ENCODE data around the gene DMRTC2. TPM values are rescaled to one million over a fixed set of nuclear protein-coding genes. Genes with fewer than 3 reads are reported as not detected.

DMRTC2 gene
- polyA plus RNA-seq, 1 donor from 2014 or later: not detected

DNA sequence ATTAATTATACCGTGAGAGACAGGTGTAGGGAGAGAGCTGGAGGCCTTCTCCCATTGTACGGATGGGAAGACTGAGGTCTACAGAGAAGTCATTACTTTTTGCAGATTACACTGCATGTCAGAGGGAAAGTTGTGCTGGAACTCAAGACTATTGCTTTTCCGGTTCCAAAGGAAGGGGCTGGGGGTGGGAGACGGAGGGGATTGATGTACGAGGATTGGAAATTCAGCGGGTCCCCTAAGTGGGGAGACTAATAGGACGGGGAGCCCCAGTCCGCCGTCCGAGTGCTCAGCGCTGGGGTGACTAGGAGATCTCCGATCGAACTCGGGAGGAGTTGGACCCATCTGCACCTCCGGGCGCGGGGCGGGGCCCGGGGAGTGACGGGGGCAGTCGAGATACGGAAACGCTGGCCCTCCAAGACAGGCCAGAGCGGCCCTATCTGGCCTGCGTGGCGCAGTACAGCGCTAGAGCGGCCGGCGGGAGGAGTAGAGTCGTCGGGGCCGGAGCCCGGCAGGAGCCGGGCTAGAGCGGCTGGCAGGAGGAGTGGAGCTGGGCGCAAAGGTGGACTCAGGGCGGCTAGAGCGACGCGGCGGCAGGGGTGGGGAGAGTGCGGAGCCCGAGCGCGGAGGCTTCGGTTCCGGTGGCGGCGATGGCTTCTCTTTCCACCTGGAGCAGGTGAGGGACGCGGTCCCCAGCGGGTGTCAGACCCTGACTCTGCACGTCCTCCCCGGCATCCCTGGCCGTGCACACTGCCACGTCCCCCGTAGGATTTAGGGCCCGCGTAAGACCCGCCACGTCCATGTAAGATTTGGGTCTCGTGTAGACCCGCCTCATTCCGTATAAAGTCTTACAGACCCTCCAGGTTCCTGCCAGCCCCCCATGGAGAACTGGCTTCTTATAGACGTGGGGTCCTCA, 39.2 kb downstream of the DMRTC2 start:
- peaks cover 26% of the 10 kb centered on the region for H3K27me3 ChIP-seq (ENCODE audit: insufficient read depth, low read depth, low read length)
- peak overlapping the region; percentile 90 for H2AFZ ChIP-seq (ENCODE audit: low read depth, low read length)
- H3K4me3 ChIP-seq (ENCODE audit: low read length): peak overlapping the region; percentile 93
- no peaks in the 10 kb centered on the region for H3K9me3 ChIP-seq (ENCODE audit: low read length)
- H3K36me3 ChIP-seq (ENCODE audit: insufficient read depth, low read length): no peaks in the 10 kb centered on the region
- H3F3A ChIP-seq (ENCODE audit: insufficient read depth, low read length, poor library complexity, severe bottlenecking): no peaks in the 10 kb centered on the region
- H3K27ac ChIP-seq (ENCODE audit: low read length): peak overlapping the region; percentile 20
- peak overlapping the region; percentile 59 for H3K4me2 ChIP-seq (ENCODE audit: low read length)
- TF ChIP-seq CTCF (IDR thresholded peaks at IDR 0.05; ENCODE audit: poor library complexity, severe bottlenecking) (peak; percentile 29), TAF1 (IDR thresholded peaks at IDR 0.05; ENCODE audit: low read depth) (peak; percentile 78), EP300 (conservative IDR thresholded peaks at IDR 0.05; ENCODE audit: poor library complexity, severe bottlenecking) (no peak), POLR2AphosphoS5 (IDR thresholded peaks at IDR 0.05) (peak; percentile 69), MXI1 (conservative IDR thresholded peaks at IDR 0.05; ENCODE audit: poor library complexity, severe bottlenecking) (peak; percentile 54), RAD21 (conservative IDR thresholded peaks at IDR 0.05) (peak; percentile 32), EZH2 (IDR thresholded peaks at IDR 0.05; ENCODE audit: borderline replicate concordance, insufficient read depth, low read length, poor library complexity, severe bottlenecking) (no peak), SMC3 (conservative IDR thresholded peaks at IDR 0.05; ENCODE audit: poor library complexity) (peak; percentile 35)
- TF ChIP-seq, protein P1, sequence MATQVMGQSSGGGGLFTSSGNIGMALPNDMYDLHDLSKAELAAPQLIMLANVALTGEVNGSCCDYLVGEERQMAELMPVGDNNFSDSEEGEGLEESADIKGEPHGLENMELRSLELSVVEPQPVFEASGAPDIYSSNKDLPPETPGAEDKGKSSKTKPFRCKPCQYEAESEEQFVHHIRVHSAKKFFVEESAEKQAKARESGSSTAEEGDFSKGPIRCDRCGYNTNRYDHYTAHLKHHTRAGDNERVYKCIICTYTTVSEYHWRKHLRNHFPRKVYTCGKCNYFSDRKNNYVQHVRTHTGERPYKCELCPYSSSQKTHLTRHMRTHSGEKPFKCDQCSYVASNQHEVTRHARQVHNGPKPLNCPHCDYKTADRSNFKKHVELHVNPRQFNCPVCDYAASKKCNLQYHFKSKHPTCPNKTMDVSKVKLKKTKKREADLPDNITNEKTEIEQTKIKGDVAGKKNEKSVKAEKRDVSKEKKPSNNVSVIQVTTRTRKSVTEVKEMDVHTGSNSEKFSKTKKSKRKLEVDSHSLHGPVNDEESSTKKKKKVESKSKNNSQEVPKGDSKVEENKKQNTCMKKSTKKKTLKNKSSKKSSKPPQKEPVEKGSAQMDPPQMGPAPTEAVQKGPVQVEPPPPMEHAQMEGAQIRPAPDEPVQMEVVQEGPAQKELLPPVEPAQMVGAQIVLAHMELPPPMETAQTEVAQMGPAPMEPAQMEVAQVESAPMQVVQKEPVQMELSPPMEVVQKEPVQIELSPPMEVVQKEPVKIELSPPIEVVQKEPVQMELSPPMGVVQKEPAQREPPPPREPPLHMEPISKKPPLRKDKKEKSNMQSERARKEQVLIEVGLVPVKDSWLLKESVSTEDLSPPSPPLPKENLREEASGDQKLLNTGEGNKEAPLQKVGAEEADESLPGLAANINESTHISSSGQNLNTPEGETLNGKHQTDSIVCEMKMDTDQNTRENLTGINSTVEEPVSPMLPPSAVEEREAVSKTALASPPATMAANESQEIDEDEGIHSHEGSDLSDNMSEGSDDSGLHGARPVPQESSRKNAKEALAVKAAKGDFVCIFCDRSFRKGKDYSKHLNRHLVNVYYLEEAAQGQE (IDR thresholded peaks at IDR 0.05; ENCODE audit: borderline replicate concordance): peak; percentile 27
- H3K9ac ChIP-seq (ENCODE audit: low read length): peak overlapping the region; percentile 77
- H3K9me2 ChIP-seq (ENCODE audit: insufficient read depth, low read length): no peaks in the 10 kb centered on the region
- H3K79me2 ChIP-seq (replicated peaks; ENCODE audit: insufficient read depth, low read length): no peaks in the 10 kb centered on the region
- no peaks in the 10 kb centered on the region for H4K20me1 ChIP-seq (ENCODE audit: insufficient read depth)

DNA sequence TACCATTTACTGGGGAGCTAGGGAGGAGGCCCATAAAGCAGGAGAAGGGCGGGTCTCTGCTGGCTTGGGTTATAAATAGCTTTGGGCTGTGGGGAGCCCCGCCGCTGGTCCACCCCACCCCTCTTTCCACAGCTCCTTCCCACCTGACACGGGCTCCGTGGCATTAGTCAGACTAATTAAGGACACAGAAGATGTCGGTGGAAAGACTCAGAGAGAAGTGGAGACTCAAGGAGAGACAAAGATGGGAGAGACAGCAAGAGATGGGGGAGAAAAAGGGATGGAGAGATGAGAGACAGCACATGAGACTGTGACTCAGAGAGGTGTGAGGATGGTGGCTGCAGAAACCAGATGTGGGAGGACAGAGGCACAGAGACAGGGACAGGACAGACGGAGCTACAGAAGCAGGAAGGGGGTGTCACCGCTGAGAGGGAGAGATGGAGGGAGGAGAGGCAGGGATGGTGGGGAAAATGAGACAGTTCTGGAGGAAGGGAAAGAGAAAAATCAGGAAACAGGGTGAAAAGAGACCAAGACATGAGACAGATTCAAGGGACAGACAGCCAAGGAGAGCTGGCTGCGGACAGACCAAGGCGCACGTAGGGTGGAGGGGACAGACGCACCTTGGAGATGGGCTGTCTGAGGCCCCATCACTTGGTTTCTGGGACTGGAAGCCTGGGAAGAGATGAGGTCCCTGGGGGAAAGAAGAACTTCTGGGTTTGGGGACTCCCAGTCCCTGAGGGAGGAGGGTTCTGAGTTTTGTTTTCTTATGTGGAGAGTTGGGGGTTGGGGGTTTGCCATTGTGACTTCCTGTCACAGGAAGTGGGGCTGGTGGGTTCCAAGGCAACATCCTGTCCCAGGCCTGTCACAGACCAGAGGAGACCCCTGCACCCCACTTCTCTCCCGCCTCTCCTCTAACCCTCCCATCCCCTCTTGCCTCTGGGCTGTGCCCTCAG, 42.2 kb downstream of the DMRTC2 start:
- H4K20me1 ChIP-seq (ENCODE audit: insufficient read depth): no peaks in the 10 kb centered on the region
- H3F3A ChIP-seq (ENCODE audit: insufficient read depth, low read length, poor library complexity, severe bottlenecking): no peaks in the 10 kb centered on the region
- no peak for TF ChIP-seq RAD21 (conservative IDR thresholded peaks at IDR 0.05)
- no peak for TF ChIP-seq TAF1 (IDR thresholded peaks at IDR 0.05; ENCODE audit: low read depth)
- no peak for TF ChIP-seq MXI1 (conservative IDR thresholded peaks at IDR 0.05; ENCODE audit: poor library complexity, severe bottlenecking)
- TF ChIP-seq SMC3 (conservative IDR thresholded peaks at IDR 0.05; ENCODE audit: poor library complexity): no peak
- no peak for TF ChIP-seq EP300 (conservative IDR thresholded peaks at IDR 0.05; ENCODE audit: poor library complexity, severe bottlenecking)
- no peak for TF ChIP-seq EZH2 (IDR thresholded peaks at IDR 0.05; ENCODE audit: borderline replicate concordance, insufficient read depth, low read length, poor library complexity, severe bottlenecking)
- TF ChIP-seq, protein P1 (IDR thresholded peaks at IDR 0.05; ENCODE audit: borderline replicate concordance): no peak
- no peak for TF ChIP-seq CTCF (IDR thresholded peaks at IDR 0.05; ENCODE audit: poor library complexity, severe bottlenecking)
- TF ChIP-seq POLR2AphosphoS5 (IDR thresholded peaks at IDR 0.05): no peak
- no peak overlapping the region for H2AFZ ChIP-seq (ENCODE audit: low read depth, low read length)
- H3K9me3 ChIP-seq (ENCODE audit: low read length): no peaks in the 10 kb centered on the region
- no peaks in the 10 kb centered on the region for H3K36me3 ChIP-seq (ENCODE audit: insufficient read depth, low read length)
- no peaks in the 10 kb centered on the region for H3K79me2 ChIP-seq (replicated peaks; ENCODE audit: insufficient read depth, low read length)
- H3K4me3 ChIP-seq (ENCODE audit: low read length): no peak overlapping the region
- no peak overlapping the region for H3K4me2 ChIP-seq (ENCODE audit: low read length)
- H3K27me3 ChIP-seq (ENCODE audit: insufficient read depth, low read depth, low read length): peaks cover 20% of the 10 kb centered on the region
- no peak overlapping the region for H3K27ac ChIP-seq (ENCODE audit: low read length)
- H3K9me2 ChIP-seq (ENCODE audit: insufficient read depth, low read length): no peaks in the 10 kb centered on the region
- H3K9ac ChIP-seq (ENCODE audit: low read length): no peak overlapping the region

Data from neural cell (in vitro differentiated cells).